Hepatocyte (in vitro differentiated cells): Measurements from ENCODE around the gene ADGRA1. TPM values are rescaled to one million over a fixed set of nuclear protein-coding genes. Genes with fewer than 3 reads are reported as not detected.

Experiments used
- DNase-seq: peaks from one replicate; pipeline ENCODE4 v3.0.0-alpha.2; 2016; ENCODE audit warnings: low spot score
- H2AFZ ChIP-seq: fragments of 200-600 bp; sonication (generic); 2 replicates; pipeline ENCODE4 v1.6.0; 2016; ENCODE audit warnings: antibody characterized with exemption, mild to moderate bottlenecking
- H3K27ac ChIP-seq: fragments of 200-600 bp; sonication (generic); 2 replicates; pipeline ENCODE4 v1.5.1; 2016; ENCODE audit warnings: mild to moderate bottlenecking
- H3K27me3 ChIP-seq: fragments of 200-600 bp; sonication (generic); 2 replicates; pipeline ENCODE4 v1.6.1; 2016
- H3K36me3 ChIP-seq: fragments of 200-600 bp; sonication (generic); replicated peaks from 2 replicates; pipeline ENCODE4 v1.5.1; 2016; ENCODE audit warnings: low read depth; ENCODE audit not compliant: insufficient read depth
- H3K4me1 ChIP-seq: fragments of 200-600 bp; sonication (generic); 2 replicates; pipeline ENCODE4 v1.5.1; 2016; ENCODE audit warnings: mild to moderate bottlenecking, moderate library complexity; ENCODE audit not compliant: insufficient read depth
- H3K4me2 ChIP-seq: fragments of 200-600 bp; sonication (generic); 2 replicates; pipeline ENCODE4 v1.6.0; 2016
- H3K4me3 ChIP-seq: fragments of 200-600 bp; sonication (generic); 2 replicates; pipeline ENCODE4 v1.5.1; 2016; ENCODE audit warnings: mild to moderate bottlenecking
- H3K79me2 ChIP-seq: fragments of 200-600 bp; sonication (generic); 2 replicates; pipeline ENCODE4 v1.6.0; 2017; ENCODE audit warnings: mild to moderate bottlenecking
- H3K9me2 ChIP-seq: fragments of 200-600 bp; sonication (generic); replicated peaks from 2 replicates; pipeline ENCODE4 v1.6.0; 2017; ENCODE audit warnings: mild to moderate bottlenecking; ENCODE audit not compliant: insufficient read depth
- H3K9me3 ChIP-seq: fragments of 200-600 bp; sonication (generic); 2 replicates; pipeline ENCODE4 v1.5.1; 2016; ENCODE audit warnings: low read depth, mild to moderate bottlenecking
- H4K20me1 ChIP-seq: fragments of 200-600 bp; sonication (generic); 2 replicates; pipeline ENCODE4 v1.6.0; 2016; ENCODE audit warnings: mild to moderate bottlenecking; ENCODE audit not compliant: insufficient read depth, poor library complexity, severe bottlenecking
- EZH2 ChIP-seq: fragments of 200-600 bp; sonication (generic); IDR thresholded peaks from 2 replicates; pipeline ENCODE4 v1.6.1; 2016; ENCODE audit warnings: antibody characterized with exemption, mild to moderate bottlenecking, borderline replicate concordance
- EZH2phosphoT487 ChIP-seq: fragments of 200-600 bp; sonication (generic); IDR thresholded peaks from one replicate; pipeline ENCODE4 v1.6.1; 2018; ENCODE audit warnings: antibody characterized with exemption, mild to moderate bottlenecking, low read depth, moderate library complexity; ENCODE audit not compliant: unreplicated experiment, severe bottlenecking
- WGBS: methylation state at CpG from one replicate; pipeline ENCODE4 v1.1.6; 2016; ENCODE audit warnings: low lambda C conversion rate; ENCODE audit errors: missing lambda C conversion rate; 5-methylcytosine and 5-hydroxymethylcytosine counted together
- polyA plus RNA-seq: library from polyadenylated mRNA; unstranded; fragments of >200 nt; fragmentation: Nextera tagmentation; extraction: Ambion mirVana; gene quantifications from 2 replicates; pipeline ENCODE4 v1.2.1, GENCODE V29; 2016
- total RNA-seq: library from RNA; depleted of rRNA; stranded (reverse); fragments of >200 nt; gene quantifications from 2 replicates; pipeline ENCODE4 v1.2.3, GENCODE V29; 2014
- TF ChIP-seq, protein P1 (sequence below): fragments of 200-600 bp; sonication (generic); IDR thresholded peaks from 2 replicates; pipeline ENCODE4 v1.5.1; 2016; ENCODE audit warnings: antibody characterized with exemption, mild to moderate bottlenecking; ENCODE audit not compliant: poor library complexity

The ADGRA1 gene
- total and polyA plus RNA-seq, 2 experiments from 2014 or later = 0.47 TPM; not detected in 1

DNA sequence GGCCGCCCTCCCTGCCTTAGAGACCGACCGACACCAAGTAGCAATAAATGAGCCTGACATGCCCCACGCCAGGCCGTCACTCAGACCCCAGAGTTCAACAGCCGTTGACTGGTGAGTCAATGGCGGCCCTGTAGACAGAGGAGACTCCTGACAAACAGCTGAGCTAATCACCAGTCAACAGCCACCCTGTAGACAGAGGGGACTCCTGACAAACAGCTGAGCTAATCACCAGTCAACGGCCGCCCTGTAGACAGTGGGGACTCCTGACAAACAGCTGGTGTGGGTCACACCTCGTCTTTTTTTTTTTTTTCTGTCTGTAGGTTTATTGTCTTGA is 55.4 kb downstream of the ADGRA1 start:
- no peaks in the 10 kb centered on the region for H4K20me1 ChIP-seq
- TF ChIP-seq EZH2phosphoT487 (no peak), EZH2 (no peak)
- TF ChIP-seq, protein P1, sequence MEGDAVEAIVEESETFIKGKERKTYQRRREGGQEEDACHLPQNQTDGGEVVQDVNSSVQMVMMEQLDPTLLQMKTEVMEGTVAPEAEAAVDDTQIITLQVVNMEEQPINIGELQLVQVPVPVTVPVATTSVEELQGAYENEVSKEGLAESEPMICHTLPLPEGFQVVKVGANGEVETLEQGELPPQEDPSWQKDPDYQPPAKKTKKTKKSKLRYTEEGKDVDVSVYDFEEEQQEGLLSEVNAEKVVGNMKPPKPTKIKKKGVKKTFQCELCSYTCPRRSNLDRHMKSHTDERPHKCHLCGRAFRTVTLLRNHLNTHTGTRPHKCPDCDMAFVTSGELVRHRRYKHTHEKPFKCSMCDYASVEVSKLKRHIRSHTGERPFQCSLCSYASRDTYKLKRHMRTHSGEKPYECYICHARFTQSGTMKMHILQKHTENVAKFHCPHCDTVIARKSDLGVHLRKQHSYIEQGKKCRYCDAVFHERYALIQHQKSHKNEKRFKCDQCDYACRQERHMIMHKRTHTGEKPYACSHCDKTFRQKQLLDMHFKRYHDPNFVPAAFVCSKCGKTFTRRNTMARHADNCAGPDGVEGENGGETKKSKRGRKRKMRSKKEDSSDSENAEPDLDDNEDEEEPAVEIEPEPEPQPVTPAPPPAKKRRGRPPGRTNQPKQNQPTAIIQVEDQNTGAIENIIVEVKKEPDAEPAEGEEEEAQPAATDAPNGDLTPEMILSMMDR = no peak
- no peak overlapping the region for H3K4me2 ChIP-seq
- no peaks in the 10 kb centered on the region for H3K36me3 ChIP-seq
- 42% methylated on average over 10 of the region's 10 CpGs for WGBS
- no peaks in the 10 kb centered on the region for H3K79me2 ChIP-seq
- no peaks in the 10 kb centered on the region for H3K27me3 ChIP-seq
- H3K4me3 ChIP-seq = no peak overlapping the region
- H3K4me1 ChIP-seq = peaks cover 5% of the 10 kb centered on the region
- peak overlapping the region; percentile 67 for H3K27ac ChIP-seq
- no peak overlapping the region for H2AFZ ChIP-seq
- DNase-seq = peak; percentile 60
- no peaks in the 10 kb centered on the region for H3K9me3 ChIP-seq
- H3K9me2 ChIP-seq = no peaks in the 10 kb centered on the region

DNA sequence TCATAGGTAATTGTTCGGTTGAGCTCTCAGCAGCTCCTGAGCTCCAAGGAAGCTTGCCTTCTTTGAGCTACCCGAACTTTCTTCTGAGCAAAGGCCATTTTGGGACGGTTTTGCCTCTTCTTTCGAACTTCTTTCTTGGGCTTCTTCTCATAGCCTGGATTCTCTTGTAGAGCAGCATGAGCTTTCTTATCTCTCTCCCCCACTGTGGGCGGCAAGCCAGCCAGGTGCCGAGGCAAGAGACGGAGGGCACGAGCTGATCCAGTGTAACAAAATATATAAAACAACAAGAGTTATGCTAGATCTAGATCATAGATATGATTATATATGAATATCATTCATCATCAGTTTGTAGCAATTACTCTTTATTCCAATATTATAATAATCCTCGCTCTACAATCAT is 55.8 kb downstream of the ADGRA1 start:
- Histone ChIP-seq H3K27me3 (no peaks in the 10 kb centered on the region), H3K27ac (peak overlapping the region; percentile 67), H3K9me2 (no peaks in the 10 kb centered on the region), H3K4me3 (no peak overlapping the region), H3K9me3 (no peaks in the 10 kb centered on the region), H4K20me1 (no peaks in the 10 kb centered on the region), H3K4me2 (no peak overlapping the region), H3K79me2 (no peaks in the 10 kb centered on the region), H3K4me1 (peaks cover 5% of the 10 kb centered on the region), H2AFZ (no peak overlapping the region), H3K36me3 (no peaks in the 10 kb centered on the region)
- WGBS = 62% methylated on average over 9 of the region's 9 CpGs
- no peak for TF ChIP-seq EZH2
- TF ChIP-seq, protein P1 = no peak
- no peak for TF ChIP-seq EZH2phosphoT487
- DNase-seq = peak; percentile 10

DNA sequence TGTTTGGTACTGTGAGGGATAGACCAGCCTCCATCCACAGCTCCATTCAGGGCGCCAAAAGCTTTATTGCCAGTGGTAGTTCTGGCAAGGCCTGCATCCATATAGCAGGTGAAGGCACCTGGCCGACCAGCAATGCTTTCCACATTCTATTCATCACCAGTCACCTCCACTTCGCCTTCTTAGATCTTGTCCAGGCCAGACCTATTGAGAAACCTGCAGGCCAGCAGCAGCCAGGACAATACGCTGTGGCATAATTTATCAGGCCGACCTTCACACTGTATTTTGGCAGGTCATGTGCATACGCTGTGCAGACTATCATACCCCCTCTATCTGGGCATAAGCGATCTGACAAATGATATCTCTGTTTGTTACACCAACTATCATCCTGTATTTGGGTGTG is 57.0 kb downstream of the ADGRA1 start:
- peaks cover 5% of the 10 kb centered on the region for H3K4me1 ChIP-seq
- no peak overlapping the region for H3K27ac ChIP-seq
- H3K9me2 ChIP-seq = no peaks in the 10 kb centered on the region
- no peak overlapping the region for H2AFZ ChIP-seq
- WGBS = 92% methylated on average over 7 of the region's 7 CpGs
- H3K79me2 ChIP-seq = no peaks in the 10 kb centered on the region
- DNase-seq = no peak
- no peaks in the 10 kb centered on the region for H3K27me3 ChIP-seq
- no peaks in the 10 kb centered on the region for H3K9me3 ChIP-seq
- no peak overlapping the region for H3K4me3 ChIP-seq
- no peaks in the 10 kb centered on the region for H4K20me1 ChIP-seq
- no peaks in the 10 kb centered on the region for H3K36me3 ChIP-seq
- TF ChIP-seq, protein P1 = no peak
- TF ChIP-seq EZH2phosphoT487 (no peak), EZH2 (no peak)
- no peak overlapping the region for H3K4me2 ChIP-seq

DNA sequence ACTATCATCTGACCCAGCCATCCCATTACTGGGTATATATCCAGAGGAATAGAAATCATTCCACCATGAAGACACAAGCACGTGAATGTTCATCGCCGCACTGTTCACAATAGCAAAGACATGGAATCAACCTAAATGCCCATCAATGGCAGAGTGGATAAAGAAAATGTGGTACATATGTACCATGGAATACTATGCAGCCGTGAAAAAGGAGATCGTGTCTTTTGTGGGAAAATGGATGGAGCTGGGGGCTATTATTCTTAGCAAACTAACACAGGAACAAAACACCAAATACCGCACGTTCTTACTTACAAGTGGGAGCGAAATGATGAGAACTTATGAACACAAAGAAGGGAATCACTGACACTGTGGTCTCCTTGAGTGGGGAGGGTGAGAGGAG is 62.5 kb downstream of the ADGRA1 start:
- H3K9me3 ChIP-seq = no peaks in the 10 kb centered on the region
- H3K4me1 ChIP-seq = no peaks in the 10 kb centered on the region
- H3K27ac ChIP-seq = no peak overlapping the region
- no peaks in the 10 kb centered on the region for H3K9me2 ChIP-seq
- no peak overlapping the region for H3K4me2 ChIP-seq
- no peak overlapping the region for H2AFZ ChIP-seq
- H3K4me3 ChIP-seq = no peak overlapping the region
- no peaks in the 10 kb centered on the region for H3K79me2 ChIP-seq
- no peaks in the 10 kb centered on the region for H4K20me1 ChIP-seq
- WGBS = 94% methylated on average over 8 of the region's 8 CpGs
- DNase-seq = no peak
- TF ChIP-seq EZH2phosphoT487 = no peak
- TF ChIP-seq, protein P1 = no peak
- no peak for TF ChIP-seq EZH2
- H3K36me3 ChIP-seq = no peaks in the 10 kb centered on the region
- H3K27me3 ChIP-seq = no peaks in the 10 kb centered on the region
